HG03159 (cell line): ENCODE measurements around the gene KCNAB2.

Experiments
- ATAC-seq: cut with Tn5 transposase; IDR thresholded peaks from one replicate; pipeline ENCODE4 v1.9.1; 2021; ENCODE audit warnings: mild to moderate bottlenecking, moderate library complexity; ENCODE audit not compliant: unreplicated experiment

KCNAB2 gene

GRCh38 chr1:6094801-6095505 is 49.3 kb downstream of the KCNAB2 start:
- ATAC-seq: no peak

DNA sequence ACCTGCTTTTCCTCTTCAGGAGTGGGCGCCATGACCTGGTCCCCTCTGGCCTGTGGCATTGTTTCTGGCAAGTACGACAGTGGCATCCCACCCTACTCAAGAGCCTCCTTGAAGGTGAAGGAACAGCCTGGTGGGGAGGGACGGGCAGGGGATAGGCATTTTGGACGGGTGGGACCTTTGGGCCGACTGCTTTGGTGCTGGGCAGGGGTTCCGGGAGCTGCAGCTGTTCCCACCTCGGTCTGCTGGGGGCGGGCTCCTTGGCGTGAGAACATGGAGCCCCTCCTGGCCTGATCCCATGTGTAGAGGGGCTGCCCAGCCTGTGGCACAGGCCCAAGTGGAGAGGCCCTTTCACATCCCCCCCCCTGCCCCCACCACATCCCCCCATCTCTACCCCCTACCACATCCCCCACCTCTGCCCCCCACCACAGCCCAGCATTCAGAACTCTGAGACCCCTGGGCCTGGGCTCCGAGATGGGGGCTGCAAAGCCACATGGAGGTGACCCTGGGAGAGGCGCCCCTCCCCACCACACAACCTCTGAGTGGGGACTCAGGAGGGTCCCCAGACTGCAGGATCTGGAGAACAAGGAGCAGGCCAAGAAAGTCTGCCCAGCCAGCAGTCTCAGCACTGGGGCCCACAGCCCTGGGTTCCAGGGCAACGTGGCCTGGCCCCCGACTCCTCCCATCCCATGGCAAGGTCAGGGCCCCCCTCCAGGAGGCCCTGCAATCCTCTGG is 50.0 kb downstream of the KCNAB2 start:
- ATAC-seq: no peak

DNA sequence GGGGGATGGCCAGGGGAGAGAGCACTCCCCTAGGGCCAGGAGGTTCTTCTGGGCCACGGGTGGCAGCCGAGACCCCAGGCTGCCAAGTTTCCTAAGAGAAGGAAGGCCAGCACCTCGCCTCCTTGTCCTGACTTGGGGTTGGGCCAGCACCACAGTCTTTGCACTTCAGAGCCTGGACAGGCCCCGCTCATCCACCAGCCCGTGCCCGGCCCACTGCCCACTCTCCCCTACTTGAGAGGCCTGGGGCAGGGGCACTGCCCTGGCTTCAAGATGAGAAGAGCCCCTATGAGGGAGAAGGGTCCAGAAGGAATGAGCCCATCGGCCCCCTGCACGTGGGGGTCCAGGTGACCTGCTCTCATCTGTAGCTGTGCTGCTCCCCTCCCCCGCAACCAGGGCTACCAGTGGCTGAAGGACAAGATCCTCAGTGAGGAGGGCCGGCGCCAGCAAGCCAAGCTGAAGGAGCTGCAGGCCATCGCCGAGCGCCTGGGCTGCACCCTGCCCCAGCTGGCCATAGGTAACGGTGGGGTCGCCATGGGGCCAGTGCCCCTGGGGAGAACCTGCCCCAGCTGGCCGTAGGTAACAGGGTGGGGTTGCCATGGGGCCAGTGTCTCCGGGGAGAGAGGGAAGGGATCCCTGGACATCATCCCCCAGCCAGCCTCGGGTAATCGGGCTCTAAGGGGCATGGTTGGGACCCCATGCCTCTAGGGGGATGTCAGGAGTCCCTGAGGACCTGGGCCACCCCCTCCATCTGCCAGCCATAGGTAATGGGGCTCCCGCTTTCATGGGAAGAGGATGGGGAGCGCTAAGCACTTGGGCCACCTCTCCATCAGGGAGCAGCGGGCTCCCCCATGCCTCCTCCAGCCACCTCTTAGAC is 50.8 kb downstream of the KCNAB2 start:
- no peak for ATAC-seq

DNA sequence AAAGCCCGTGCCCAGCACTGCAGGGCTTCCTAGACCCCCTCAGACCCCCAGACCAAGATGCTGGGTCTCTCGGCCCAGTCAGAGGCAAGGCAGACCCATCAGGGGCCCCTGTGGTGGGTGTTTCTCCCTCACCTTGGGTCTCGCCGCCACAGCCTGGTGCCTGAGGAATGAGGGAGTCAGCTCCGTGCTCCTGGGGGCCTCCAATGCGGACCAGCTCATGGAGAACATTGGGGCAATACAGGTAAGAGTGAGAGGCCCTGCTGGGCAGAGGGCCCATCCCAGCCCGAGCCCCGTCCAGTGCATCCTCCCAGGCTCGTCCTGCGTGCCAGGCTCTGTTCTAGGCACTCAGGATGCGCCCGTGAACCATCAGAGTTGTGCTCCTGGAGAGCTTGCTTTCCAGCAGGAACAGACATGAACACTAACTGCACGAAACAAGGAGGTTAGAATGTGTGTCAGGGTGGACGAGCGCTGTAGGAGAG is 51.5 kb downstream of the KCNAB2 start:
- no peak for ATAC-seq

DNA sequence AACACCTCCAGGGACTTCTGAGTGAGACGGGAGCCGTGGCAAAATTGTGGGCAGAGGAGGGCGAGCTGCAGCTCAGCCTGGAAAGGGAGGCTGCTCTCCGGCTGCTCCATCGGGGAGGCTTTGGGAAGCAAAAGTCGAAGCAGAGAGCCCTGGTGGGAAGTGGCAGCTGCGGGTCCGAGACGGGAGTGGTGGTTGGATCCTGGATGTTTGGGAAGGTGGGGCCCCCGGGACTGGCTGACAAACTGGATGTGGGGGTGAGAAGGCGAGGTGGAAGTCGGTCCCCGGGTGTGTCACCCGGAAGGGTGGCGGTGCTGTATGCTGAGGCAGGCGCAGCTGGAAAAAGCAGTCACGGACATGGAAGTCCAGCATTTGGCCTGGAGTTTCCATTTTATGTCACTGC is 52.1 kb downstream of the KCNAB2 start:
- no peak for ATAC-seq

- no peak for ATAC-seq
Measured at GRCh38 chr1:6098303-6099215, 52.9 kb downstream of the KCNAB2 start.

GRCh38 chr1:6099297-6099696 is 53.6 kb downstream of the KCNAB2 start:
- no peak for ATAC-seq

- no peak for ATAC-seq
Measured at GRCh38 chr1:6099787-6100765, 54.4 kb downstream of the KCNAB2 start.

DNA sequence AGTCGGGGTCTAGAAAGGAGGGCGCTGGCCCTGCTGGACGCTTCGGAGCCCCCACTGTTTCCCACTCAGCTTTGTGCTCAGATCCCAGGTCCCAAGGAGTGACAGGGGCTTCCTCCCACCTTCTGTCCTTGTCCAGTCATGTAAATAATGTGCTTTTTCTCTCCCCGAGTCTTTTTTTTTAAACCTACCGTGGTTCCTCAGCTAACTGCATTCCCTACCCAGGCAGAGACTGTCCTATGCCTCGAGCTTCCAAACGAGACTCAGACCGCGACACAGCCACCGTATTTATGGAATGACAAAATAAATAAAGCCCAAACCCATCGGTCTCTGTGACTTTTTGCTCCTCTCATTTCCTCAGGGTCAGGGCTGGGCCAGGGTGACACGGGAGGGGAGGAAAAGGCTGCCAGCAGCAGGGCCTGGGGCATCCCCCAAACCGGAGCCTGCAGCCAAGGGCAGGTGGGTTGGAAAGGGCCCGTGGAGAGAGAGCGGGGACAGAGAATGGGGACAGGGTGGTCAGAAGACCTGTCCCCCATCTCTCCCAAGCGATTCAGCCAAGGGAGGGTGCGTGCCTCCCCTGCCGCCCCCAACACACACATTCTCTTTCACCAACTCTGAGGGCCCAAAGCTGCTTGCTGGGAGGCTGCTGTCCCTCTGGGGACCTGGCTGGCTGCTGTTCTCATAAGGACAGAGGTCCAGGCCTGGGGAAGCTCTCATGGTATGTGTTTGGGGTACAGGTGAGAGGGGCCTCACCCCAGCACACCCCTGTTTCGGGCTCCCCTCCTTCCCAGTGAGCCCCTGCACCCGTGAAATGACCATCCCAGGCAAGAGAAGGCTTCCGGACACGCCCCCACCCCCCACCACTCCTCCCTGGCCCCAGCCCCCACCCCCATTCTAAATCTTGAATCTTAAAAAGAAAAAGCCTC is 55.4 kb downstream of the KCNAB2 start:
- no peak for ATAC-seq

GRCh38 chr1:6101826-6102531 is 56.3 kb downstream of the KCNAB2 start:
- no peak for ATAC-seq

DNA sequence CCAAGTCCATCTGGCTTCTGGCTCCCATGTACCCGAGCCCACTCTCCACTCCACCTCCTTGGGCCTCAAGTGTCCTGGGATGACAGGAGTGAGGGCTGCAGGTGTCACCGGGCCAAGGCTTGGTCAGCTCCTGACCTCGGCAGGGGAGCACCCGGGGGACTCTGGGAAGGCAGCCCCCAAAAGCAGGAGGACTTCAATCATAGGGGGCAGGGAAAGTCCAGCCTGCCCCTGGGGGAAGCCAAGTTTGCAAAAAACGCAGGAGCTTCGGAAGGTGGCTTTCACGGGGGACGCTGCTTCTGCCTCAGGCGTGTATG is 56.8 kb downstream of the KCNAB2 start:
- no peak for ATAC-seq

DNA sequence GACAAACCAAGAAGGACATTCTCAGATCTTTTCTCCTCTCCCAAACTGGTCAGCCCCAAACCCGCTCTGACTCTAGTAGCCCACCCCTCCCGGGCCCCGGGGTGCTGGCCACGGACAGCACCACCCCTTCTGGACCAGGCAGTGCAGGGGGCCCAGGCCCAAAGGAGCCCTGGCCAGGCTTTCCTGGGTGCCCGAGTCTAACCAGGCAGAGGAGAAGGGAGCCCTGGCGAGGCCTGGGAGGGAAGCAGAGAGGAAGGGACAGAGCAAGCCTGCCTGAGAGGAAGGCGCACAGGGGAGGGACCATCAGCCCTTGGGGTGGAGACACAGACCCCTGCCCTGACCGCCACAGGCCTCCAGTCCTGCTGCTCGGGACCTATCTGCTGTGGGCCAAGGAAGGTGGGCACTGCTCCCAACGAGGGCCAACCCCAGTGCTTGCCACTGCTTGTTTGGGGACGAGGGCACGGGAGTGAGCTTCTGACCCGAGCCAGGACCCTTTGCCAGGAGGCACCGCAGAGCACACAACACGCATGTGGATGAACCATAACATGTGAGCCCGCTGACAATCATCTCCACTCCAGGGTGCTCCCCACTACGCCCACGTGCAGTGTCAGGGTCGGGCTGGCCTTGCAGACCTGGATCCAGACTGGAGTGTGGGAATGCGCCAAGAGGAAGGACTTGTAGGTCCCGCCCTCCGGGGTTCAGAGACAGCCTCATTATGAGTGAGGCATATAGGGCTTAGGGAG is 57.6 kb downstream of the KCNAB2 start:
- no peak for ATAC-seq

DNA sequence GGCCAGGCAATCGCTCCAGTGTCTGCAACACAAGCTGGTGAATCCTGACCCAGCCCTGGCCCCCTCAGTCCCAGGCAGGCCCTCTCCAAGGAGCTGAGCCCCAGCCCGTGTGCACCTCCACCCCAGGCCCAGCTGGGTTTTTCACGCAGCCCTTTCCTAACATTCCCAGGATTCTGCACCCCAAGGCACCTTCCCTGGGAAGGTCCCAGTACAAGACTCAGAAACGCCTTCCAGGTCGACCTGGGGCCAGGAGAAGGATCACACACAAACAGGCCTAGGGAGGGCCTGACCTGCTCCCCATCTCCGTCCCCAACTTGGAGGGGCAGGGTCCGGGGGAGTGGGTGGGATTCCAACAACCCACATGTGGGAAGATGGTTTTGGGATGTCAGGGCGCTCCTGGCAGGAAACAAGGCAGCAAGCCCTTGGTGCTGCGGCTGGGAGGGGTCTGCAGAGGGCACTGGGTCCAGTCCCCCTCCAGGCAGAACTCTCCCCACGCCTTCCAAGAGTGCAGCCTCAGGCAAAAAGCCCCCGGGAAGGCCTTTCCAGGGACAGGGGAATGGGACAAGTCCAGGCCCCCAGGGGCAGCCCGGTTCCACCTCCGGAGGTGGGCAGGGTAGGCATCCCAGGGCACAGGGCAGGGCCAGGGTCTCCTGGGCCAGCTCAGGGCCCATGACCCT is 58.3 kb downstream of the KCNAB2 start:
- no peak for ATAC-seq

- no peak for ATAC-seq
Measured at GRCh38 chr1:6104631-6105030, 58.9 kb downstream of the KCNAB2 start.

DNA sequence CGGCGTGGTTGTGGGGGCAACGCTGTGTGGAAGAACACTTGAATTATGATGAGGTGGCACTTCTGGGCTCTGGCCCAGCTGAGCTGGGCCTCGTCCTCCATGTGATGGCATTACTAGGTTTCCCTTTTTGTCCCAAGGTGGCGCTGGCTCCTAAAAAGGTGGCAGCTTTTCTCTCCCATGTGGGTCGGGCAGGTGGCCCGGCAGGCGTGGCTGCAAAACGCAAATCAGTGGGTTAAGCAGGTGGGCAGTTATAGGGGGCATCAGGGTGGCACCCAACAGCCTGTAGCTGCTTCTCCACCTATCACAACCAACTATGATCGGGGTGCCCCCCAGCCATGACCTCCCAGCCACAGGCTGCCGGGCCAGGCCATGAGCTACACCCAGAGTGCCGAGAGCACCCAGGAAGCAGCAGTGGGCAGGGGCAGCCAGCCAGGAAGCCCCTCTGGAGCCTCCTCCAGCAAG is 59.6 kb downstream of the KCNAB2 start:
- no peak for ATAC-seq

GRCh38 chr1:6105763-6106162 is 60.1 kb downstream of the KCNAB2 start:
- no peak for ATAC-seq
